Measurements from ENCODE around the gene AKNA.

AKNA gene

GRCh38 chr9:114288193-114289091 lies 99.3 kb downstream of the AKNA start:
- ChIA-PET CTCF (interaction anchor here (1.1 to 18.7 kb wide), 14 partner anchors 9 to 205 kb away, joined by 3 to 686 read pairs (median 6); partner anchors contain the start of gene COL27A1), POLR2A (interaction anchor here (0.5 to 1.1 kb wide), 2 partner anchors 40 to 130 kb away, joined by 3 read pairs; no protein-coding TSS in a partner anchor)
- H3K4me3 ChIP-seq (ENCODE audit: low read depth, low read length), result no peak overlapping the region
- DNase-seq (ENCODE audit: low read depth, low spot score), result peak; percentile 51
- peak; percentile 21 for TF ChIP-seq CTCF (IDR thresholded peaks at IDR 0.05; ENCODE audit: insufficient read depth, low read length, missing control alignments)

GRCh38 chr9:114287763-114288192 lies 100.0 kb downstream of the AKNA start:
- POLR2A ChIA-PET, result interaction anchor here (0.5 to 1.1 kb wide), 2 partner anchors 39 to 130 kb away, joined by 3 read pairs; no protein-coding TSS in a partner anchor
- no peak for TF ChIP-seq CTCF (IDR thresholded peaks at IDR 0.05; ENCODE audit: insufficient read depth, low read length, missing control alignments)
- no peak for DNase-seq (ENCODE audit: low read depth, low spot score)
- no peak overlapping the region for H3K4me3 ChIP-seq (ENCODE audit: low read depth, low read length)
- CTCF ChIA-PET, result interaction anchor here (1.1 to 18.7 kb wide), 13 partner anchors 8 to 204 kb away, joined by 3 to 686 read pairs (median 6); partner anchors contain the start of gene COL27A1

GRCh38 chr9:114287001-114287762 lies 100.6 kb downstream of the AKNA start:
- no peak overlapping the region for H3K4me3 ChIP-seq (ENCODE audit: low read depth, low read length)
- no peak for DNase-seq (ENCODE audit: low read depth, low spot score)
- TF ChIP-seq CTCF (IDR thresholded peaks at IDR 0.05; ENCODE audit: insufficient read depth, low read length, missing control alignments), result no peak
- CTCF ChIA-PET, result interaction anchor here (1.1 to 18.7 kb wide), 11 partner anchors 8 to 204 kb away, joined by 3 to 686 read pairs (median 6); partner anchors contain the start of gene COL27A1
- POLR2A ChIA-PET, result no interaction called here

GRCh38 chr9:114286146-114286679 lies 101.6 kb downstream of the AKNA start:
- ChIA-PET POLR2A (interaction anchor here (1.2 kb wide), 1 partner anchor 129 kb away, joined by 10 read pairs; no protein-coding TSS in a partner anchor), CTCF (interaction anchor here (1.6 to 18.7 kb wide), 4 partner anchors 15 to 203 kb away, joined by 7 to 686 read pairs (median 228); partner anchors contain the start of gene COL27A1)
- no peak for DNase-seq (ENCODE audit: low read depth, low spot score)
- no peak for TF ChIP-seq CTCF (IDR thresholded peaks at IDR 0.05; ENCODE audit: insufficient read depth, low read length, missing control alignments)
- no peak overlapping the region for H3K4me3 ChIP-seq (ENCODE audit: low read depth, low read length)

GRCh38 chr9:114285166-114285867 lies 102.5 kb downstream of the AKNA start:
- ChIA-PET CTCF (interaction anchor here (0.6 to 18.7 kb wide), 7 partner anchors 9 to 202 kb away, joined by 3 to 686 read pairs (median 7); partner anchors contain the start of gene COL27A1), POLR2A (interaction anchor here (1.2 kb wide), 1 partner anchor 129 kb away, joined by 10 read pairs; no protein-coding TSS in a partner anchor)
- H3K4me3 ChIP-seq (ENCODE audit: low read depth, low read length), result no peak overlapping the region
- peak; percentile 70 for DNase-seq (ENCODE audit: low read depth, low spot score)
- TF ChIP-seq CTCF (IDR thresholded peaks at IDR 0.05; ENCODE audit: insufficient read depth, low read length, missing control alignments), result peak; percentile 34

Data from AG04449 (cell line).